A204.1 (cell line): ENCODE data around the gene MIGA2.

Experiments
- FAIRE-seq: peaks from 2 replicates; lab custom pipeline; 2012; peaks lifted over from hg19 to GRCh38; lab: Jason Lieb, UNC

Gene MIGA2

DNA sequence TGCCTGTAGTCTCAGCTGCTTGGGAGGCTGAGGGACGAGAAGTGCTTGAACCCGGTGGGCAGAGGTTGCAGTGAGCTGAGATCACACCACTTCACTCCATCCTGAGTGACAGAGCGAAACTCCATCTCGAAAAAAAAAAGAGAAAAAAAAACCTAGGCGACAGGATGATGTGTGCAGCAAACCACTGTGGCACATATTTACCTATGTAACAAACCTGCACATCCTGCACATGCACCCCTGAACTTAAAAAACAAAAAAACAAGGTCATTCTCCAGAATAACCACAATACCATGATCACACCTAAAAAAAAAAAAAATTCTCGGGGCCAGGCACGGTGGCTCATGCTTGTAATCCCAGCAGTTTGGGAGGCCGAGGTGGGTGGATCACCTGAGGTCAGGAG is 37.0 kb downstream of the MIGA2 start:
- FAIRE-seq: no peak

DNA sequence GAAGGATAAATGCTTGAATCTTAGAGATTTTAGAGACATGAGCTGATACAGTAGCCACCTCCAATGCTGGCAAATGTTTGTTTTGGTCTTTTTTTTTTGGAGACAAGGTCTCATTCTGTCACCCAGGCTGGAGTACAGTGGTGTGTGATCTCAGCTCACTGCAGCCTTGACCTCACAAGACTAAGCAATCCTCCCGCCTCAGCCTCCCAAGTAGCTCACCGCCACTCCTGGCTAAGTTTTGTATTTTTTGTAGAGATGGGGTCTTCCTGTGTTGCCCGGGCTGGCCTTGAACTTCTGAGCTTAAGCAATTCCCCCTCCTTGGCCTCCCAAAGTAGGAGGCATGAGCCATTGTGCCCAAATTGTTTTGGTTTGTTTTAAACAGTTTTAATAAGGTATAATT is 37.7 kb downstream of the MIGA2 start:
- no peak for FAIRE-seq

DNA sequence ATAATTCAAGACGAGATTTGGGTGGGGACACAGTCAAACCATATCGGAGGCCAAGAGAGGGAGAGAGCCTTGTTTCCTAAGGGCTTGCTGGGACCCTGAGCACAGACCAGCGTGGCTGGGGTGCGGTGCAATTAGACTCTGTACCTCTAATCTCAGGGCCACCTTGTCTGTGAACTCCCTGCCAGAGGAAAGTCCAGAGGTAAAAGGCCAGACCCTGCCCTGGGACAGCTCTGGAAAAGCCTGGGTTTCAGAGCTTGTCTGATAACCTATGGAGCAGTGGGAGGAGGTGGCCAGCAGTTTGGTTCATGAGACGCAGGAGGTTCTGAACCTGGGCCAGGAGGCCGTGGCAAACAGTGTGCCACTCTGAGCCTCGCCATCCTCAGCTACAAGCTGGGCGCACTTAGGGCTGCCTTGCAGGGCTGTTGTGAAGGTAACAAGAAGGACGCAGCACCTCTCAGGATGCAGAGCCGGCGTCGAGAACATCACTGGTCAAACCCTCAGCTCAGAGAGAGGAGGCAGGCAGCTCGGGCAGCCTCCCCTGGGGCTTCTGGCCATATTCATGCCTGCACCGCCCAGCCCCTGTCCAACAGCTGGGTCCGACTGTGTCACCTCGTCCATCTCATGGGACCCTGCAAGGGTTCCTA is 39.7 kb downstream of the MIGA2 start:
- no peak for FAIRE-seq

DNA sequence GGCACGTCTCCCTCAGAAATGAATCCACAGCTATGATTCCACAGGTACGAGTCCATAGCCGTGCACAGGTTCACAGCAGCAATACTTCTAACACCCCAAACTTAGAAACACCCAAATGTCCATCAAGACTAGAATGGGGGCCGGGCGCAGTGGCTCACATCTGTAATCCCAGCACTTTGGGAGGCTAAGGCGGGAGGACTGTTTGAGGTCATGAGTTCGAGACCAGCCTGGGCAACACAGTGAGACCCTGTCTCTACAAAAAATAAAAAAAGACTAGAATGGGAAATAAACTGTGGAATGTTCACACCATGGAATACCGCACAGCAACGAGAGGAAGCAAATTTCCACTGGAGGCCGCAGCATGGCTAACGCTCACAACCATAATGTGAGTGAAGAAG is 40.2 kb downstream of the MIGA2 start:
- no peak for FAIRE-seq

DNA sequence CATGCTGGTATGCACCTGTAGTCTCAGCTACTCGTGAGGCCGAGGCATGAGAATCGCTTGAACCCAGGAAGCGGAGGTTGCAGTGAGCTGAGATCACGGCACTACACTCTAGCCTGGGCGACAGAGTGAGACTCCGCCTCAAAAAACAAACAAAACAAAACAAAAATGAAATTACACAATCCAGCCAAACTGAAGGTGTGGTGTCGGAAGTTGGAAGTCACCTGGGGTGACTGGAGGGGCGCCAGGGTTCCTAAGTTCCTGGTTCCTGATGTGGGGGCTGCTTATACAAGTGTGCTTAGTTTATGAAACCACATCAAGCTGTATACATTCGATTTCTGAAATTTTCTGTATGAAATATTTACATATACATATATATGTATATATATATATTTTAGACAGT is 40.8 kb downstream of the MIGA2 start:
- FAIRE-seq: no peak

DNA sequence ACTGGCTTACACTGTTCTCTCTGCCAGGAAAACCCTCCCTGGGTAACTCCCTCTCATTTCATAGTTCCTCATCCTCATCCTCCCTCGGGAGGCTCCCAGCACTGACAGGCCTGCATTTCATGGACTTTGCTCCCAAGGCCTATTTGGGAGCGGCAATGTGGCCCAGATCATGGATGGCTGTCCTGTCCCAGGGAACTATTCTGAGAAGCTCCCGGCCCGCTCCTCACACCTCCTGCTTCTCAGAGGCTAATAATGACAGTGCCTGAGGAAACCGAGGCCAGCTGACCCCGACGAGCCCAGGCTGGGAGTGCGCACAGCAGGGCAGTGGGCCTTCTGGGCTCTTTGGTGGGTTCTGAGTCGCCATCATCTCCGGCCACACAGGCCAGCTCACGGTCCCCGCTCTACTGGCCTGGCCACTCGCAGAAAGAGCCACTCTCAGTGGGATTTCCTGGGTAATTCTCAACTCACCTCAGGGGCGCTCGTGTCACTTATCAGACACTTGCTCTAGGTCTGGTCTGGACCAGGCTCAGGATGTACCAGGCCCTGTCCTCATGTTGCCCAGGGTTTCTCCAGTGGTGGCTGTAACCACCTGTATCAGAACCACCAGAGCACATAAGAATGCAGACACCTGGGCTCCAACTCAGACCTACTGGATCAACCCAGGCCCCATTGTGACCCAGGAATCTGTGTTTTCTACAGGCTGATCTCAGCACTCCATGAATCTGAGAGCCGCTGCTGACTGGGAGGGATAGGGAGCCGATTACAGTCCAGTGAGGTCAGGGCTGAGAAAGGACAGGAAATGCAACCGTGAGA is 42.5 kb downstream of the MIGA2 start:
- FAIRE-seq: no peak

DNA sequence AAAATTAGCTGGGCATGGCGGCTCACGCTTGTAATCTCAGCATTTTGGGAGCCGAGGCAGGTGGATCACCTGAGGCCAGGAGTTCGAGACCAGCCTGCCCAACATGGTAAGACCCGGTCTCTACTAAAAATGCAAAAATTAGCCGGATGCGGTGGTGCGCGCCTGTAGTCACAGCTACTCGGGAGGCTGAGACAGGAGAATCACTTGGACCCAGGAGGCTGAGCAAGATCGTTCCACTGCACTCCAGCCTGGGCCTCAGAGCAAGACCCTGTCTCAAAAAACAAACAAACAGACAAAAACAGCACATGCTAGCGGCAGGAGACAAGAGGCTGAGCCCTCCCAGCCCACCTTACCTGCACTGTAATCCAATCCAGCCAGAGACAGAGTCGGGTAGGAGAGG is 43.4 kb downstream of the MIGA2 start:
- FAIRE-seq: no peak

DNA sequence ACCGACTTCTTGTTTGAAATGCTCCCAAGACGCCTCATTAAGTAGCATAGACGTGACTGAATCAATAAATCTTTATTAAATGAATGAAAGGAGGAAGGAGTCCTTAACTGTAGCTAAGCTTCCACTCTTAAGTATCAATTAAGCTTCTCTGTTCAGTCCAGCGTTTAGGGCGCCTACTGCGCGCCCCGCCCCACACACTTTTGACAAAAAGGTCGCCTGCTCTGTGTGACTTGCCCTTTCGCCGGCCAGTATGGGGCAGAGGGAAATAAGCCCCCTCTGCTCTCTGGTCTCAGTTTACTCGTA is 43.8 kb downstream of the MIGA2 start:
- no peak for FAIRE-seq

DNA sequence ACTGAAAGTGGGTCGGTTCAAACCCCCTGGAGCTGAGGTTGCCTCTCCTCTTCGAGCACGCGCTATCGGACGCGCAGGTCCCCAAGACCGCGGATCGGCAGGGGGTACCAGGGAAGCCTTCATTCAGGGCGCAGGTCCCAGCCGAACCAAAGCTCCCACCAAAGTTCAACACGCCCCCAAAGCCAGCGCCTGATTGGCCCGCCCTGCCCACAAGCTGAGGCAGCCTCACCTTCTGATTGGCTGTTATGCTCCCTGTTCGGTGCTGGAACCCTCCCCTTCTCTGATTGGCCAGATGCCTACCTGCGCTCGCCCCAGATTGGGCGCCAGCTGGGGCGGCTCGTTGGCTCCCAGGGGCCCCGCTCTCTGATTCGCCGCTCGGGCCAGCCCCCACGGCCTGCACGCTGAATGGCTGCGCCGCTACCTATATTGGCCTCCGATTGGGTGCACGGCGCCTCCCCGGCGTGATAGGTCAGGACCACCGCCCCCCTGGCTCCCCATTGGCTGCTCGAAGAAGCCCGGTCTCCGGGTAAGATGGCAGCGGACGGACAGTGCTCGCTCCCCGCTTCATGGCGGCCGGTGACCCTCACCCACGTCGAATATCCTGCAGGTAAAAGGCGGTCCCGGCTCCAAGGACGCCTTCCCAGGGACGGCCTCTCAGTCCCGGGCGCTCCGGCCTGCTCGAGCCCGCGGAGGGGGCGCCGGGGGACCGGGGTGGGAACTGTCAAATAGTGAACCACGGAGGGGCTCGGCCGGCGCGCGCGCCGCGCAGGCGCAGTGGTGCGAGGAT is 44.4 kb downstream of the MIGA2 start, which contains the start of gene DOLPP1:
TSS of gene DOLPP1 (plus strand) at position 511 of the 787 bp plus-strand sequence. CDS start at position 532, 21 bp downstream.
- FAIRE-seq: peak; percentile 97

DNA sequence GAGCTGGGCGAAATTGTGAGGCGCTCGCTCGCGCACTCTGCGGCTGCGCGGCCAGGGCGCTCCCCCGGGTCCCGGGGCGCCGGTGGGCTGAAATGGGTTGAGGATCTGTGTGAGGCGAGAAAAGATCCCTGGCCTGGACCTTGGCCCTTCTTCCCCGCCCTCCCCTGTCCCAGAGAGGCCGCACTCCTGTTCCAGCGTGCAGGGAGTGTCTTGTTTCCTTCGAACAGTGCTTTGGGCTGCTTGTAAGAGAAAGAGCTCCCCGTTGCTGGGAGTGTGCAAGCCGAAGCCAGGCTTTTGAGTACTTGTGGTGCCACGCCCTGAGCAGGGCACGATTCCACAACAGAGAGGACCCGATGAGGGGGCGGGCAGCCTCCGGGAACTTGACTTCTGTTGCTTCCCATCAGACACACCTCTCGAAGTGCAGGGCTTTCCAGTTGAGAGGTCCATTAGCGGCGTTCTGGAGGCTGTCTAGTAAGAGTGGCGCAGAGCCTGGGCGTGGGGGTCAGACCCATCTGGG is 45.0 kb downstream of the MIGA2 start:
- no peak for FAIRE-seq

DNA sequence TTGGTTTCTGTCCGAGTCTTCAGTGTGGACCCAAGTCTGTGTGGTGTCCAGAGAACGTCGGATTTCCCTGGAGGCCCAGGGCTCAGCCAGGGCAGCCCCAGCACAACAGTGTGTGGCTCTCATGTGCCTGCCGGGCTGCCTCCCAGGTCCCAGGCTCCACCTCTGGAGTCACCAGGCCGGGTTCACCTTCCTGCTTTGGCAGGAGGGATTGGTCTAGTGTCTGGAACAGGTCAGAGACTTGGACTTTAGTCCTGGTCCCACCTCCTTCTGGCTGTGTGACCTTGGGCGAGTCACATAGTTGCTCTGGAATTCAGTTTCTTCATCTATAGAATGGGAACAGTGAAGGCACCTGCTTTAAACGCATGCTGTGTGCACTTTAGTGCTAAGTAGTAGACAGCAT is 47.7 kb downstream of the MIGA2 start:
- FAIRE-seq: no peak

DNA sequence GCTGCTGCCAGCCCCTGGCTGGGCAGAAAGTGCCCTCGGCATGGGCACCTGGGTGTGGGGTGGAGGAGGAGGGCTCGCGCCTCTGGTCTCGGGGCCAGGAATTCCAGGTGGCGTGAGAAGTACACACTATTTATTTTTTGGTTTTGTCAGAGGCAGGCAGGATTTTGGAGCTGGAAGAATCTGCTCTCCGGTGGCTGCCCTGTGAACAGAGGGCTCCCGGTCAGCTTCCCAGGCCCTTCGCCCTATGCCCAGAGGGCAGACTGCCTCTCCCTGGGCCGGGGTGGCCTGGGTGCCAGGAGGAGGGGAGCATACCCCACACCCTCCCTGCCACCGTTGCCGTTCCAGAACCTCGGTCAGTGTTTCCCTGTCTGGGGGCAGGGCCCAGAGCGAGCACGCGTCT is 52.8 kb downstream of the MIGA2 start:
- no peak for FAIRE-seq

DNA sequence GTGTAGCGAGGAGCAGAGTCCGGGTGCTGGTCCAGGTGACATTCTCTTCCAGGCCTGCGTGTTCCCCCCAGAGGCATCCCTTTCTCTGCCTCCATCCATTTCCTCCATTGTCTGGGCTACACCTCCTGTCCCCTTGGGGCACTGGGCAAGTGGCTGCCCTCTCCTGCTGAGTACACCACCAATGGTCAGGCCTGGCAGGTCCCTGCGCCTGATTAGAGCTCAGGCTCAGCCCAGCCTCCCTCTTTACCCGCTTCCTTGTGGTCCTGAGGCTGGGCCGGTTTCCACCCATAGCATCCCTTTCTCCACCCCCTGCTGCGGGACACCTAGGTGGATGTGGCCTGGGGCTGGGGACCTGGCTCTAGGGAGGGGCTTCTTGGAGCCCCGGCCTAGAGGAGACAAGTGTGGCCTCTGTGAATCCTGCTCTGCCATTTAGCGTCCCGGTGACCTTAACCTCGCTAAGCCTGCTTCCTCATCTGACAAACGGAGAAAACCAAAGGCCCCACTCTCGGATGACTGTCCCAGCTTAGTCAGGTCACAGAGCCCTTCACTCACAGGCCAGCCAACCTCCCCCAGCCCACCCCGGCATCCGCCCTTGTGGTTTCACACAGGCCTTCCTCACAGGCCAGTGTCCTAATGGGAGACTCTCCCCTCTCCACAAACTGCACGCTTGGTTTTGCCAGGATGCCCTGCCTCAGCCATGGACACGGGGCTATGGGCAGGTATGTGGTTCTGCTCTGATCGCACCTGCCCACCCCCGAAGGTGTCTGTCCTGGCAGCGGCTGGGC is 57.4 kb downstream of the MIGA2 start:
- FAIRE-seq: no peak

DNA sequence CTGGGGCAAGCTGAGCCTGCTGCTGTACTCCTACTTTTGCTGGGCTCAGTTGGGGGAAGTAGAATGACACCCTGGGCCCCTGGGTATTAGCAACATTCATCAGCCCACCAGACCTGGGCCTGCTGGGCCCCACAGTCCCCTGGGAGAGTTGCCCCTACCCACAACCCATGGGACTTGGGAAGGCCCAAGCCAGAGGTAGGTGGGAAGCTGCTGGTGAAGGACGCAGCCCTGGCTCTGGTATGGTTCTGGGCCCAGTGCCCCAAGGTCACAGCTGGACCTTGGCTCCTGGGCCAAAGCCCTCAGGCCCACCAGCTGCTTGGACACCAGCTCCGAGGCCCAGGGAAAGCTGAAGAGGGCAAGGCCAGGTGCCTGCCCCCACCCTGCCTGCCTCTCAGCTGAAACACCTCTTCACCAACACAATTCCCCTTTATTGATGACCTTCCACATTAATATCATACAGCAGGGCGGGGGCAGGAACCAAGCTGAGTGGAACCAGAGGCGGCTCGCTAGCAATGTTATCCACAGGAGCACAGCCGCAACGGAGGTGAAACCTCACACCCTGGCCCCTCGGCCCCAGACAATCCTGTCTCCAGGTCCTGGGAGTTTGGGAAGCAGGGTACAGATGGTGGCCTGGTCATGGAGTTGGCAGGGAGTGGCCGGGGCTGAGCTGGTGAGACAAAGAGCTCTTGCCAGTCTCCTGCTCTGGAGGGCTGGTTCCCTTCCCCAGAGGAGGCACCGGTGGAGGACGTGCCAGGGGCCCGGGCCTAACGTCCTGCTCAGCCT is 58.2 kb downstream of the MIGA2 start:
- no peak for FAIRE-seq

DNA sequence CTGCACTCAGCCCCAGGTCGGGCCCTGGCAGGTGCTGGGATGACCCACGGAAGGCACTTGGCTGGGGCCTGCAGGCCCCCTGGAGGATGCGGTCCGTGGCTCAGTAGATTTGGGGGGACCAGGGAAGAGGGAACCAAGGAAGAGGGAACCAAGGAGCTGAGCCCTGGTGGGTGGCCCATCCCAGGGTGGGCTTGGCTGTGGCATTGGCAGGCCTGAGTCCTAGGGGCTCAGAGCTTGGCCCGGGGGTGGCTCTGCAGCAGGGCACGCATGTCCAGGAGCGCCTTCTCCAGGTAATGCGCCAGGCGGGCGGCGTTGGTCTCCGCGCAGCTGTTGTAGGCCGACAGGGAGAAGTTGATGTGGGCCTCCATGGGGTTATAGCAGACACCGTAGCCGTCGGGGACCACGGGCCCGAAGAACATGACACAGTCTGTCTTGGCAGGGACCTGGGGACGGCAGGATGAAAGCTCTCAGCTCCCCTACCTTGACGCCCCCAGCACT is 58.8 kb downstream of the MIGA2 start:
- no peak for FAIRE-seq

DNA sequence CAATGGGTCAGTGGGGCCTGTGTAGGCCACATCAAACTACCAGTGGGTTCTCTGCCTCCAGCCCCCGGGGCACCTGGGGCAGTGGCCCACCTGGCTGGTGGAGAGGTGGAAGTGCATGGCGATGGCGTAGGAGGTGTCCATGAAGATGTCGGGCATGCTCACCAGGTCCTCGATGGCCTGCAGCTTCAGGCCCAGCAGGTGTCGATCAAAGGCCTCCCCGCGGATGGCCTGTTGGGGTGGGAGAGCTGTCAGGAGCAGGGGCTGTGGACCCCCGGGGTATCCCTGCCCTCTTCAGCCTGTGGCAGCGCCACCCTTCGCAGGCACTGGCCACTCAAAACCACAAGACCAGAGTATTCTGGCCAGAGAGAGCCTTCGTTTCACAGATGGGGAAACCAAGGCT is 59.5 kb downstream of the MIGA2 start:
- no peak for FAIRE-seq

DNA sequence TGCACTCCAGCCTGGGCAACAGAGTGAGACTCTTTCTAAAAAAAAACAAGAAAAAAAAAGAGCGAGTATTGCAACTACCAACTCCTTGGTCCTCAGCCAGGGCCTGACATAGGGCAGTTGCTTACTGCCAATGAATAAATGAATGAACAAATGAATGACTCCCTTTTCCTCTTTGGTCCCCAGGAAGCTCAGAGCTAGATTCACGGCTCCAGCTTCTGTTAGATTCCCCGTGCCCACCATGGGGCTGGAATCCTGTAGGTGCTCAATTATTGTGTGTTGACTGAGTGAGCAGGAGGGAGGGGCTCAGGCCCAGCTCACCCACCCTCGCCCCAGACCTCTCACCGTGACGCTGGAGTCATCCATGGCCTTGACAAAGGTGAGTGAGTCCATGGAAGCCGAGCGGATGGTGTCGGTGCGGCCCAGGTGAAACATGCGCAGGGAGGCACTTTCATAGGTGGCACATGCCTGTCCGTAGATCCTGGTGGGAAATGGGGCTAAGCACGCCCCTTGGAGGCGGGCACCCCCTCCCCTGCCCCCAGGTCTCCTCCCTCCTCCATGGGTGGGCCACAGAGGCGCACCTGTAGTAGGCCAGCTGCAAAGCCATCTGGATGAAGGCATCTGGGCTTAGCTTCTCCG is 61.4 kb downstream of the MIGA2 start:
- FAIRE-seq: no peak

DNA sequence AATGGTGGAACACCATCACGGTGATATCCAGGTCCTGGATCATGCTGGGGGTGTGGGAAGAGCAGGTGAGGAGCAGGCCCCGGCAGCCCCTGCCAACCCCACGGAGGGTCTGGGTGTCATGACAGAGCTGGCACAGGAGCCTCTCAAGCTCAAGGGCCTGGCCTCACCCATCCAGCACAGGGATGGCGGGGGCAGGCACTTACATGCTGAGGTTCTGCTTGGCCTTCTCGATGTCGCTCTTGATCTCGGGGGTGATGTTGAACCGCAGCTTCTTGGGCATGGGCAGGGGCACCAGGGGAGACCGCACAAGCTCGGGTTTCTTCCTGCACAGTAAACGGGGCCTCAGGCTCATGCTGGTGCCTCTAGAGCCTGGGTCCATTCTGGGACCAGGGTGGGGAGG is 61.9 kb downstream of the MIGA2 start:
- no peak for FAIRE-seq

DNA sequence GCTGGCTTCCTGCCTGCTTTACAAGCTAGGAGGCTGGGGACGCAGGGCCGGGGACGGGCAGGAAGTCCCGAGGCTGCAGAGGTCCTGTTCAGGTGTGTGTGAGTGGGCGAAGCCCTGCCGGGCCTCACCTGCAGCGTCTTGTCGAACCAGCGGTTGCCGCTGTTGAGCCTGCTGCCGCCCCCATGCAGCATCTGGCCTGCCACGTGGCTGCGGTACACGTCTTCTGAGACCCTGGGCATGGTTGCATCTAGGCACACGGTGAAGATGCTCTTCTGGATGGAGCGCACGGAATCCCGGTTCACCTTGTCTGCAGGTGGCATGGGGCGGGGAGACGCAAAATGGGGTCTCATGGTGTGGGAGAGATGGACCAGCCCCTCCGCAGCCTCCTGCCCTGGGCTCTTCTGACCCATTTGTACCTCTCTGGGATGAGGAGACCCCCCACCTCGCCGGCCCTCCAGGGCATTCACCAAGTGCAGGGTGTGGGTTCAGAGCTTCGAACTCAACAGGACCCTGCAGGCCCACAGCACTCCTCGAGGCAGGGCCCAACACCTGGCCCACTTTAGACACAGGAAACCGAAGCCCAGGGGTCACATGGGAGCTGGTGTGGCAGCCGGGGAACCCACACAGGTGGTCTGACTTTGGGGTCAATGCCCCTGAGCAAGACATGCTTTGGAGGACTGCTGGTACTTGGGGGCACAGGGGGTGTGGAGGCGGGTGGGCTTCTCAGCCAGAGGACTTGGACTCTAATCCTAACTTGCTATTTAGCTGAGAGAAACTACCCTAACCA is 64.2 kb downstream of the MIGA2 start:
- FAIRE-seq: no peak

DNA sequence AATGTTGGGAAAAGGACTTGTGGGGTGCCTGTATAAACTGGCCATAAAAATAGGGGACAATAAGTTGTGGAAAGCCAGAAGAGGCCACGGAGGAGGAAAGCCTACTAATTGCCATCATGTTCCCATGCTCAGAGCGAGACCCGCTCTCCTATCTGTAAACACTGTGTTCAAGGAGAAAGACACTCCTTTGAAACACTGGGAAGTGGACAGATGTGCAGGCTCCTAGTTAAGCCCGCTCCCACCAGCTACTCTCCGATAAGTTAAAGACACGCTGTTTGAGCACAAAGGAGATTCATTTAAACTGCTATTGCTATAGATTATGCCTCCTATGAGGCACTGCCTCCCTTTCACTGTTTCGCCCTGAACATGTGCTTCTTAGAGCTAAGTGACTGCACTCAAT is 64.9 kb downstream of the MIGA2 start:
- FAIRE-seq: no peak
